H1 (cell line): ENCODE measurements around the gene TEX22. TPM values are rescaled to one million over a fixed set of nuclear protein-coding genes. Genes with fewer than 3 reads are reported as not detected.

Experiments
- CHD7 ChIP-seq: fragments of 300-600 bp; sonication (generic); IDR thresholded peaks from 2 replicates; pipeline ENCODE4 v1.7.1; 2012; ENCODE audit warnings: low read length, moderate library complexity, mild to moderate bottlenecking, inconsistent platforms; ENCODE audit not compliant: insufficient replicate concordance
- JUN ChIP-seq: IDR thresholded peaks from 2 replicates; pipeline ENCODE4 v1.6.1; 2011; ENCODE audit warnings: low read depth, mild to moderate bottlenecking, improper control_type of control experiment, low read length
- MAX ChIP-seq: IDR thresholded peaks from 2 replicates; pipeline ENCODE4 v1.6.1; 2012; ENCODE audit warnings: inconsistent platforms
- SIRT6 ChIP-seq: IDR thresholded peaks from one replicate; pipeline ENCODE4 v1.7.1; 2012; ENCODE audit warnings: low read length, inconsistent platforms
- polyA plus RNA-seq, 7 experiments: library from polyadenylated mRNA; depleted of rRNA in 3 of 7; stranded (reverse) in 5 of 7; unstranded in 2 of 7; fragments of >200 nt in 5 of 7; fragments of 200-250 nt in 2 of 7; gene quantifications; 1 replicate in 5 of 7; 2 replicates in 1 of 7; 4 replicates in 1 of 7; pipeline versions ENCODE4 v1.2.1 to v1.2.3, GENCODE V29; 2011 to 2013; ENCODE audit warnings: missing spikeins in 2 of 7, mixed read lengths in 2 of 7
- total RNA-seq: library from RNA; stranded (reverse); fragmentation: NEBNext Ultra II Directional; extraction: Animal tissue kit (Norgen Biotek cat#: 25700); gene quantifications from 2 replicates; pipeline ENCODE4 v1.2.1, GENCODE V29; 2021

Gene TEX22
- total and polyA plus RNA-seq, 2 of the 8 experiments (the other 6 are each of a cell fraction or from before 2014, with no cell fraction given), result 0.24 to 0.39 TPM

GRCh38 chr14:105400016-105400415 is 1.7 kb downstream of the TEX22 start (continued):
- no peak for TF ChIP-seq CHD7
- no peak for TF ChIP-seq SIRT6
- TF ChIP-seq MAX, result no peak
- no peak for TF ChIP-seq JUN
- TF ChIP-seq, all 59 proteins: peak for 0
